Cardiac muscle cell (in vitro differentiated cells and primary cell): Measurements from ENCODE around the gene CBFA2T2. TPM values are rescaled to one million over a fixed set of nuclear protein-coding genes. Genes with fewer than 3 reads are reported as not detected.

Experiments used
- DNase-seq, 2 donors: peaks; one replicate each; pipeline versions ENCODE4 v3.0.0 to v3.0.0-alpha.2; 2010 to 2017; ENCODE audit warnings: low read depth in 1 of 2, low spot score in 1 of 2
- H3K27ac ChIP-seq: fragments of 200-600 bp; sonication (generic); 2 replicates; pipeline ENCODE4 v1.5.1; 2016
- H3K27me3 ChIP-seq: fragments of 200-600 bp; sonication (generic); 2 replicates; pipeline ENCODE4 v1.6.0; 2016; ENCODE audit warnings: control low read depth
- H3K36me3 ChIP-seq: fragments of 200-600 bp; sonication (generic); 2 replicates; pipeline ENCODE4 v1.5.1; 2016; ENCODE audit warnings: control low read depth
- H3K4me1 ChIP-seq: fragments of 200-600 bp; sonication (generic); 2 replicates; pipeline ENCODE4 v1.8.1; 2017; ENCODE audit warnings: low read depth, mild to moderate bottlenecking, mixed run types
- H3K4me3 ChIP-seq: fragments of 200-600 bp; sonication (generic); 2 replicates; pipeline ENCODE4 v1.5.1; 2016; ENCODE audit warnings: mild to moderate bottlenecking
- H3K9me3 ChIP-seq: fragments of 200-600 bp; sonication (generic); 2 replicates; pipeline ENCODE4 v1.5.1; 2017; ENCODE audit warnings: low read depth, mild to moderate bottlenecking, control low read depth
- polyA plus RNA-seq: library from polyadenylated mRNA; unstranded; fragments of >200 nt; fragmentation: Nextera tagmentation; extraction: Ambion mirVana; gene quantifications from 2 replicates; pipeline ENCODE4 v1.2.1, GENCODE V29; 2016
- total RNA-seq: library from RNA; depleted of rRNA; stranded (reverse); fragments of >200 nt; gene quantifications from 2 replicates; pipeline ENCODE4 v1.2.3, GENCODE V29; 2016
- TF ChIP-seq, protein P1 (sequence below): IDR thresholded peaks from 2 replicates; pipeline ENCODE4 v1.5.1; 2012; ENCODE audit warnings: low read depth, mild to moderate bottlenecking, low read length

Gene CBFA2T2
- total and polyA plus RNA-seq, 2 experiments from 2014 or later = 36.7 to 53.1 TPM

- H3K27me3 ChIP-seq = no peaks in the 10 kb centered on the region
- TF ChIP-seq, protein P1, sequence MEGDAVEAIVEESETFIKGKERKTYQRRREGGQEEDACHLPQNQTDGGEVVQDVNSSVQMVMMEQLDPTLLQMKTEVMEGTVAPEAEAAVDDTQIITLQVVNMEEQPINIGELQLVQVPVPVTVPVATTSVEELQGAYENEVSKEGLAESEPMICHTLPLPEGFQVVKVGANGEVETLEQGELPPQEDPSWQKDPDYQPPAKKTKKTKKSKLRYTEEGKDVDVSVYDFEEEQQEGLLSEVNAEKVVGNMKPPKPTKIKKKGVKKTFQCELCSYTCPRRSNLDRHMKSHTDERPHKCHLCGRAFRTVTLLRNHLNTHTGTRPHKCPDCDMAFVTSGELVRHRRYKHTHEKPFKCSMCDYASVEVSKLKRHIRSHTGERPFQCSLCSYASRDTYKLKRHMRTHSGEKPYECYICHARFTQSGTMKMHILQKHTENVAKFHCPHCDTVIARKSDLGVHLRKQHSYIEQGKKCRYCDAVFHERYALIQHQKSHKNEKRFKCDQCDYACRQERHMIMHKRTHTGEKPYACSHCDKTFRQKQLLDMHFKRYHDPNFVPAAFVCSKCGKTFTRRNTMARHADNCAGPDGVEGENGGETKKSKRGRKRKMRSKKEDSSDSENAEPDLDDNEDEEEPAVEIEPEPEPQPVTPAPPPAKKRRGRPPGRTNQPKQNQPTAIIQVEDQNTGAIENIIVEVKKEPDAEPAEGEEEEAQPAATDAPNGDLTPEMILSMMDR = no peak
- DNase-seq = no peak
- H3K9me3 ChIP-seq = no peaks in the 10 kb centered on the region
- H3K27ac ChIP-seq = peak overlapping the region; percentile 42
- H3K36me3 ChIP-seq = peaks cover 6% of the 10 kb centered on the region
- H3K4me1 ChIP-seq = peaks cover 18% of the 10 kb centered on the region
- H3K4me3 ChIP-seq = no peak overlapping the region
Measured at GRCh38 chr20:33650111-33650752, 160.3 kb downstream of the CBFA2T2 start.

DNA sequence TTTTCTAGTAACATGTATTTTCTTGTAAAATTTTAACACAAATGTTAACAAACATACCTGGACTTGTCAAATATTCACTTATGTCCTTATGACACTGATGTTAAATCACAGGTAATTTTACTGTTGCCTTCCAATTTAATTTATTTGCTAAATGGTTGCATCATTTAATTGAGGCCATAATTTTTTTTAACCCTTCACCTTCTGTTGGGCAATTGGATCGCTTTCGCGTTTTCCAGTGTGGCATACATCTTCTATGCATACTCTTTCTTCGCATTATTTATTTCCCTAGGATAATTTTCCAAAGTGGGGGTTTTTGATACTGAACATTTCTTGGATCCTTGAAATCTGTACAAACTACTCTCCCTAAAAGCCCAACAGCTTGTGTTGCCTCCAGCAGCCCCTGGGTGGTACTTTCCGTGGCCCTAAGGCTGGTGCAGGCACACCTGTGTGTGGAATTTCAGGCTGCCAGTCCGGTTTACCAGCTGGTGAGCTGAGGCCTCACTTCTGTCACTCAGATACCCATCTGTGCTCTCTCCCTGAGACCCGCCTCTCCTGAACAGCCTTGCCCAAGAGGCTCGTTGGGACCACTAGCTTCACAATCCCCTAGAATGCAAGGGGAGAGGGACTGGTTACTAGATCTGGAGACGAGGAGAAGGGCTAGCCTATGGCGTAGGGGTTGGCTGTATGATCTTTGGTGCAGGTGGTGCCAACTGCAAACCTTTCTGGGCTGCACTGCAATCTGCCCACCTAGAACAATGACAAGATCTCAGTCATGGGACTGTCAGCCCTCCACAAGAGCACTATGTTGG lies 161.1 kb downstream of the CBFA2T2 start:
- Histone ChIP-seq H3K4me1 (peaks cover 18% of the 10 kb centered on the region), H3K27me3 (no peaks in the 10 kb centered on the region), H3K27ac (no peak overlapping the region), H3K4me3 (no peak overlapping the region), H3K36me3 (no peaks in the 10 kb centered on the region), H3K9me3 (no peaks in the 10 kb centered on the region)
- no peak for DNase-seq
- TF ChIP-seq, protein P1 = no peak

DNA sequence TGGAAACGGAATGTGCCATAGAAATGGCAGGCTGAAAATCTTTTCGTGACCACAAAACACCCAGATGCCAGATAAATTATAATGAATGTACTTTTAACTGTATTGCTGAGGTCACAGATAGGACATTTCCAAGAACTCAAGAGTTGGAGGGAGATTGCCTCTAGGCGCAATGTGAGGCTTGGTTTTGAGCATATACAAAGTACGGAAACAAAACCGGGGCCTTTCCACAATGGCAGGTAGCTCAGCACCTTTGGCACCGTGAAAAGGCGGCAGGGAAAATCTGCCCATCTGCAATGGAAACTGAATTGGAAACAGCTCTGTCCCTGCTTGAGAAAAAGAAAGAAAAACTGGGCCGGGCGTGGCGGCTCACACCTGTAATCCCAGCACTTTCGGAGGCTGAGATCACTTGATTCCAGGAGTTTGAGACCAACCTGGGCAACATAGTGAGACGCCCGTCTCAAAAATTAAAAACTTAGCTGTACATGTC lies 161.7 kb downstream of the CBFA2T2 start:
- Histone ChIP-seq H3K9me3 (no peaks in the 10 kb centered on the region), H3K4me3 (no peak overlapping the region), H3K27ac (no peak overlapping the region), H3K36me3 (no peaks in the 10 kb centered on the region), H3K27me3 (no peaks in the 10 kb centered on the region), H3K4me1 (peaks cover 18% of the 10 kb centered on the region)
- TF ChIP-seq, protein P1 = no peak
- peak in 1 of 2 donors; percentile 27 for DNase-seq

DNA sequence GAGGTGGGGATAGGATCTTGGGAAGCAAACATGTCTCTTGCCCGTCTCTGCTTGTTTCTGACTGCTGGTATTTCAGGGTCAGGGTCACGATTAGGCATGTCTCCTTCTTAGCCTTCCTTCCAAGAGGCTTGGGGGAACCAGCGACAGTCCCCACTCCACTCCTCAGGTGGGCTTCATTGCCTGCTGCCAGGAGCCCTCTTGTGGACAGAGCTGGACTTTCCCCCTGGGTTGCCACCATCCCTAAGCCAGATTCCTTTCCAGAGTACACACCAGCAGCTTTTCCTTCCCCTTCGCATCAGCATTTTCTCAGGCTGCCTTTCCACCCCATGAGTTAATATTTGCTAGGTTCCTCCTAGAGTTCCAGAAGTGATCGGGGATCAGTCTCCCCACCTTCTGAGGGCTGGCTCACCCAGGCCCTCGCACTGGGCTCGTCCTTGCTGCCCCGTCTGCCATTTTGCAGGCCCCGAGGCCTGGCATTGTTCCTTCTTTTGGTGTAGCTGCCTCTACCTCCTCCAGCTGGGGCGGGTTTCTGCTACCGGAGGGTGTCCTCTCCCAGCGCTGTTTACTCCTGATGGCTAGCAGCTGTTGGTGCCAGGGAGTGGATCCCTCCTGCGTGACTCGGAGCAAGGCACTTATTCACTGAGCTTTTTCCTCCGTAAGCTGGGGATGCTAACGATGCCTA lies 163.5 kb downstream of the CBFA2T2 start:
- H3K4me1 ChIP-seq = peaks cover 16% of the 10 kb centered on the region
- TF ChIP-seq, protein P1 = peak; percentile 92
- no peaks in the 10 kb centered on the region for H3K9me3 ChIP-seq
- H3K27ac ChIP-seq = no peak overlapping the region
- DNase-seq = peak; percentile 78 to 79
- H3K36me3 ChIP-seq = peaks cover 5% of the 10 kb centered on the region
- H3K4me3 ChIP-seq = no peak overlapping the region
- no peaks in the 10 kb centered on the region for H3K27me3 ChIP-seq

GRCh38 chr20:33653900-33654596 lies 164.2 kb downstream of the CBFA2T2 start:
- H3K27me3 ChIP-seq = no peaks in the 10 kb centered on the region
- H3K4me1 ChIP-seq = peaks cover 10% of the 10 kb centered on the region
- H3K9me3 ChIP-seq = no peaks in the 10 kb centered on the region
- TF ChIP-seq, protein P1 = no peak
- DNase-seq = no peak
- H3K4me3 ChIP-seq = no peak overlapping the region
- H3K36me3 ChIP-seq = peaks cover 12% of the 10 kb centered on the region
- peak overlapping the region; percentile 57 for H3K27ac ChIP-seq
